Left renal pelvis (tissue), 4 donors: ENCODE data around the gene TSHR. TPM values are rescaled to one million over a fixed set of nuclear protein-coding genes. Genes with fewer than 3 reads are reported as not detected.
"Not testable (repeated sequence)": the region's sequence is repeated elsewhere in the genome, so short reads cannot be mapped to it uniquely, and the experiment has no call there.

Source experiments
- DNase-seq, 4 donors: peaks; one replicate each; pipeline ENCODE4 v3.0.0-alpha.2; 2013; ENCODE audit warnings: low read depth in 4 of 4, low spot score in 3 of 4
- polyA plus RNA-seq, 4 donors: library from polyadenylated mRNA; unstranded; fragments of 120-200 nt; gene quantifications; one replicate each; pipeline ENCODE4 v1.2.1, GENCODE V29; 2013; ENCODE audit not compliant: insufficient read length in 4 of 4

Gene TSHR
- polyA plus RNA-seq, 4 donors: 0.14 to 0.23 (median 0.22) TPM; not detected in 1

- no peak for DNase-seq
These were observed 33.5 kb downstream of the TSHR start for GRCh38 chr14:80988735-80989429.

GRCh38 chr14:80992580-80992979, 37.2 kb downstream of the TSHR start:
- no peak for DNase-seq

GRCh38 chr14:80996049-80996901, 40.9 kb downstream of the TSHR start:
- peak in 1 of 4 donors; percentile 22 for DNase-seq

- DNase-seq: no peak
These were observed 46.0 kb downstream of the TSHR start for GRCh38 chr14:81001447-81001846.

GRCh38 chr14:81004575-81004974, 49.2 kb downstream of the TSHR start:
- DNase-seq: no peak

- DNase-seq: no peak
These were observed 50.3 kb downstream of the TSHR start for GRCh38 chr14:81005540-81006228.

- no peak for DNase-seq
These were observed 50.8 kb downstream of the TSHR start for GRCh38 chr14:81006266-81006665.

GRCh38 chr14:81007131-81007530, 51.7 kb downstream of the TSHR start:
- no peak for DNase-seq

GRCh38 chr14:81009346-81009745, 53.9 kb downstream of the TSHR start:
- DNase-seq: no peak

GRCh38 chr14:81018251-81018650, 62.8 kb downstream of the TSHR start:
- no peak for DNase-seq

- DNase-seq: no peak
These were observed 63.3 kb downstream of the TSHR start for GRCh38 chr14:81018684-81019083.

- not testable (repeated sequence) for DNase-seq
These were observed 63.7 kb downstream of the TSHR start for GRCh38 chr14:81019113-81019512.

GRCh38 chr14:81023095-81023710, 67.8 kb downstream of the TSHR start:
- no peak for DNase-seq

- DNase-seq: no peak
These were observed 73.0 kb downstream of the TSHR start for GRCh38 chr14:81028461-81028860.

GRCh38 chr14:81031488-81031887, 76.1 kb downstream of the TSHR start:
- DNase-seq: no peak

- DNase-seq: no peak
These were observed 78.3 kb downstream of the TSHR start for GRCh38 chr14:81033698-81034240.

- no peak for DNase-seq
These were observed 87.0 kb downstream of the TSHR start for GRCh38 chr14:81042438-81042837.

- no peak for DNase-seq
These were observed 96.1 kb downstream of the TSHR start for GRCh38 chr14:81051547-81051946.

GRCh38 chr14:81054057-81054456, 98.6 kb downstream of the TSHR start:
- DNase-seq: not testable (repeated sequence)

- no peak for DNase-seq
These were observed 100.5 kb downstream of the TSHR start for GRCh38 chr14:81055971-81056370.

GRCh38 chr14:81062380-81062779, 107.0 kb downstream of the TSHR start:
- no peak for DNase-seq
